Non-pigmented ciliary epithelial cell (primary cell): ENCODE results near the gene NOCT.
"Not testable (repeated sequence)": the region's sequence is repeated elsewhere in the genome, so short reads cannot be mapped to it uniquely, and the experiment has no call there.

Source experiments
- DNase-seq: peaks from one replicate; pipeline ENCODE4 v3.0.0-alpha.2; 2010; ENCODE audit warnings: low read depth

The NOCT gene, protein sequence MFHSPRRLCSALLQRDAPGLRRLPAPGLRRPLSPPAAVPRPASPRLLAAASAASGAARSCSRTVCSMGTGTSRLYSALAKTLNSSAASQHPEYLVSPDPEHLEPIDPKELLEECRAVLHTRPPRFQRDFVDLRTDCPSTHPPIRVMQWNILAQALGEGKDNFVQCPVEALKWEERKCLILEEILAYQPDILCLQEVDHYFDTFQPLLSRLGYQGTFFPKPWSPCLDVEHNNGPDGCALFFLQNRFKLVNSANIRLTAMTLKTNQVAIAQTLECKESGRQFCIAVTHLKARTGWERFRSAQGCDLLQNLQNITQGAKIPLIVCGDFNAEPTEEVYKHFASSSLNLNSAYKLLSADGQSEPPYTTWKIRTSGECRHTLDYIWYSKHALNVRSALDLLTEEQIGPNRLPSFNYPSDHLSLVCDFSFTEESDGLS

DNA sequence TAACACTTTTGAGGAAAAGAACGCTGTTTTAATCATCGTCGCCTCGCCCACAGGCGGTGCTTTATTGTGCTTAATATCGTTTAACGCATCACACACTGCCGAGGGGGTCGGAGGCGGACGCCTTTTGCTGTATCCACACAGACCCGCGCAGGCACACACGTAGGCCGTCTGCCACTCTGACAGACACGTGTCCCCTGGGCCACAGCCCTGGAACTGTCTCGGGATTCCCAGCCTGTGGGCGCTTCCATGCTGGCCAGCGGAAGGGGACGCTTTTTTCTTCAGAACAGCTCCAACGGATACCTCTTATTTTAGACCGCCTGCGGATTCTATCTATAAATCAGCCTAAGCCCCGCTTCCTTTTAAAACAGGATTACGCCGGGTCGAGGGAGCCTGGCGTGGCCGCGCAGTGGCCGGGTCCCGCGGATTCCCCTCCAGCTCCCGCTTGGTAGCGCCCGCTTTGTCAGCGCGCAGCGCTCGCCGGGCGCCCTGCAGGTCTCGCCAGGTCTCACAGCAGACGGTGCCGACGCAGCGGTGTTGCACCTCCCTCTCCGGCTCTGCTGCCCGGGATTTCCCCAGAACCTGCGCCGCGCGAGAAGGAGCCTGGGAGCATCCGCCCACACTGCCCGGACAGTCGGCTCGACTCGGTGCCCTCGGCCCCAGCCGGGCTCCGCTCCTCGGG lies at the start of gene NOCT:
Gene NOCT, plus strand, starts transcription at position 513 of the 679 bp plus-strand sequence. CDS start 201 bp downstream, outside the sequence.
- DNase-seq: peak; percentile 83

- no peak for DNase-seq
Observed at GRCh38 chr4:138967313-138967712, 48.3 kb upstream of the NOCT start.

- DNase-seq: no peak
Observed at GRCh38 chr4:138972956-138973801, 42.4 kb upstream of the NOCT start.

DNA sequence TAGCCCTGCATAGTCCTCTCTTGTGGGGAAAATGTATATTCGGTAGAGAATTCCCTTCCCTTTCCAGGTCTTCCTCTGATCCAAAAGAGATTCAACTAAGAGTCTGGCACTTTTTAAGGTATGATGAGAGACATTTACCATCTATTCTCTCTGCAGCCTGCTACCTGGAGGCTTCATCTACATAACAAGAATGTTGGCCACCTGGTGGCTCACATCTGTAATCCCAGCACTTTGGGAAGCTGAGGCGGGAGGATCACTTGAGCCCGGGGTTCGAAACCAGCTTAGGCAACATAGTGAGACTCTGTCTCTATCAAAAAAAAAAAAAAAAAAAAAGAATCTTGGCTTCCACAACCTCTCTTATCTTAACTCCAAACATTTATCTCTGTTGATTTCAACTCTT lies 40.4 kb upstream of the NOCT start:
- DNase-seq: no peak

GRCh38 chr4:138976526-138976925 lies 39.1 kb upstream of the NOCT start:
- DNase-seq: no peak

GRCh38 chr4:138977524-138977923 lies 38.1 kb upstream of the NOCT start:
- no peak for DNase-seq

- DNase-seq: no peak
Observed at GRCh38 chr4:138978028-138978585, 37.5 kb upstream of the NOCT start.

GRCh38 chr4:138978600-138978999 lies 37.0 kb upstream of the NOCT start:
- no peak for DNase-seq

- DNase-seq: no peak
Observed at GRCh38 chr4:138979742-138980141, 35.8 kb upstream of the NOCT start.

DNA sequence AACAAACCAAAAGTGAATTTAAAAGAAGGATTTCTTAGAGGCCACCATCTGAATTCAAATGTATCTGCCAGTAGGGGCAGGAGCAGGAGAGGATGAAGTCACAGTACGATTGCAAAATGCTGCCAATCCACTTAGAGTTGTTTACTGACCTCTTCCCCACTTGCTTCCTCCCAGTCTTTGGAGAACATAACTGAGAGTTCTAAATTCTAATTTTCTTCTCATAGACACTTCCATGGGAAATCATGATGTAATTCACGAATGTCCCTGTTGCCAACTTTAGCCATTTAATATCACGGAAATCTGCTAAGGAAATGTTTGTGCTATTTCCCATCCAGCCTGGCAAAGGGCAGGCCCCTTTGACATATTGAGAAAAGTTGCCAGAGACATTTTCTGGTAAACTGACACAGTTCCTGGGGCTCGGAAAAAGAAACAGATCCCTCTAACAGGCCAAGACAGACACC lies 33.6 kb upstream of the NOCT start:
- DNase-seq: peak; percentile 10

DNA sequence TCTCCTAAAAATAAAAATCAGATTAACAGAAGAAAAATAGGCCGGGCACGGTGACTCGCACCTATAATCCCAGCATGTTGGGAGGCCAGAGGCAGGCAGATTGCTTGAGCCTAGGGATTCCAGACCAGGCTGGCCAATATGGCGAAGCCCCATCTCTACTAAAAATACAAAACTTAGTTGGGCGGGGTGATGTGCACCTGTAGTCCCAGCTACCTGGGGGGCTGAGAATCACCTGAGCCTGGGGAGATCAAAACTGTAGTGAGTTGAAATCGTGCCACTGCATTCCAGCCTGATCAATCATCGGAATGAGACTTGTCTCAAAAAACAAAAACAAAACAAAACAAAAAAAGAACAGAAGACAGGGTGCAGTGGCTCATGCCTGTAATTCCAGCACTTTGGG lies 32.8 kb upstream of the NOCT start:
- DNase-seq: no peak

- no peak for DNase-seq
Observed at GRCh38 chr4:138983690-138984089, 31.9 kb upstream of the NOCT start.

- DNase-seq: no peak
Observed at GRCh38 chr4:138984647-138985046, 30.9 kb upstream of the NOCT start.

GRCh38 chr4:138992676-138993075 lies 22.9 kb upstream of the NOCT start:
- DNase-seq: no peak

GRCh38 chr4:138996090-138996489 lies 19.5 kb upstream of the NOCT start:
- no peak for DNase-seq

DNA sequence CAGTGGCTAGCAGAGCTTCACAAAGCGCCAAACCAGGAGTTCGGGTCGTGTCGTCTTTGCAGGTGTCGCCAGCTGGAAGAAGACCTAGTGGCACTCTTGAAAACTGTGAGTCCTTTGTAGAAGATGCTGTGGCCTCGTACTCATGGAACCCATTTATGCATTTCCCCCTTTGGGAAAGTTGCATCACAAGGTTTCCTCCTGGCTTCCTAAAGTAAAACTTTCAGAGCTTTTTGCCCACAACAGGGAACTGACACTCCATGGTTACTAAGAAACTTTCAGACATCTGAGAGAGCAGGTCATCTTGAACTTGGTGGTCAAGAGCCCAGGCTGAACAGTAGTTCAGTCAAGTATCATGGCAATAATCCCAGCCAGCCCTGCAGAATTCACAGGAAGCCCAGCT lies 15.9 kb upstream of the NOCT start:
- DNase-seq: no peak

DNA sequence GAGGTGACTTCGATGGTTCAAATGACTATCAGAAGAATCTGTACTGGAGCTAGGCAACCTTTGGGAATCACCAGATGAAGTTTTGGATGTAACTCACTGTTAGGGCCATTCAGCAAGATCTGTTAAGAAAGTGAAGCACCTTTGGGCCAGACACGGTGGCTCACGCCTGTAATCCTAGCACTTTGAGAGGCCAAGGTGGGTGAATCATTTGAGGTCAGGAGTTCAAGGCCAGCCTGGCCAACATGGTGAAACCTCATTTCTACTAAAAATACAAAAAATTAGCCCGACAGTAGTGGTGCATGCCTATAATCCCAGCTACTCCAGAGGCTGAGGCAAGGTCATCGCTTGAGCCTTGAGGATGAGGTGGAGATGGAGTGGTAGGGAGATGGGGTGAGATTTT lies 15.4 kb upstream of the NOCT start:
- not testable (repeated sequence) for DNase-seq

- DNase-seq: not testable (repeated sequence)
Observed at GRCh38 chr4:139001430-139001829, 14.2 kb upstream of the NOCT start.

DNA sequence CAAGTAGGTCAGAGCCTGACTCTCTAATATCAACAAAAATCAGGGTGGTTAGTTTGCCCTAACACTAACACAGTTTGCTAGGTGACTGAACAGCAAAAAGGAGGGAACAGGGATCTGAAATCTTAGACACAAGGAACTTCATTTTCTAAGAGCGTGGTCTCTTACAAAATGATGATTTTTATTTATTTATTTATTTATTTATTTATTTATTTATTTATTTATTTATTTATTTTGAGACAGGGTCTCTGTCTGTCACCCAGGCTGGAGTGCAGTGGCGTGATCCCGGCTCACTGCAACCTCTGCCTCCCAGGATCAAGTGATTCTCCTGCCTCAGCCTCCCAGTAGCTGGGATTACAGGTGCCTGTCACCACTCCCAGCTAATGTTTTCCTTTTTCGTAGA lies 11.9 kb upstream of the NOCT start:
- DNase-seq: not testable (repeated sequence)

- DNase-seq: no peak
Observed at GRCh38 chr4:139005774-139006173, 9.8 kb upstream of the NOCT start.

DNA sequence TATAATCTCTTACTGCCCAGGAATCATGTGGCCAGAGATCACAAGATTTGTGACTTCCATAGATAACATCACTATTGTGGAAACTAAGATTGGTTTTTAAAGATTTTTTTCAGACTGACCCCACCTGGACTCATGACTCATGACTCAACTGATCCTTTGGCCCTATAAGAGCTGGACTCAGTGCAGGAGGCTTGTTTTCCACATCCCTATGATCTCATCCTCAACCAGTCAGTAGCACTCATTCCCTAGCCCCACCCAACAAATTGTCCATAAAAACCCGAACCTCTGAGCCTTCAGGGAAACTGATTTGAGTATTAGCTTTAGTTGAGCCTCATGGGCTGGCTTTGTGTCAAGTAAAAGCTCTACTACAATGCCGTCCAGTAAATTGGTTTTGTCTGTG lies 7.9 kb upstream of the NOCT start:
- DNase-seq: no peak

GRCh38 chr4:139008278-139008677 lies 7.3 kb upstream of the NOCT start:
- not testable (repeated sequence) for DNase-seq
